HT-29 (cell line): Measurements from ENCODE around the gene ENOSF1. TPM values are rescaled to one million over a fixed set of nuclear protein-coding genes. Genes with fewer than 3 reads are reported as not detected.
"Not testable (repeated sequence)": the region's sequence is repeated elsewhere in the genome, so short reads cannot be mapped to it uniquely, and the experiment has no call there.

Experiments
- DNase-seq: peaks from one replicate; pipeline ENCODE4 v3.0.0-alpha.2; 2015; ENCODE audit warnings: low spot score
- total RNA-seq: library from RNA; depleted of rRNA; stranded (reverse); fragments of >200 nt; shearing (Covaris generic); gene quantifications from 2 replicates; pipeline ENCODE4 v1.2.3, GENCODE V29; 2014

The ENOSF1 gene
- total RNA-seq, 1 experiment from 2014 or later, result 85.1 TPM

DNA sequence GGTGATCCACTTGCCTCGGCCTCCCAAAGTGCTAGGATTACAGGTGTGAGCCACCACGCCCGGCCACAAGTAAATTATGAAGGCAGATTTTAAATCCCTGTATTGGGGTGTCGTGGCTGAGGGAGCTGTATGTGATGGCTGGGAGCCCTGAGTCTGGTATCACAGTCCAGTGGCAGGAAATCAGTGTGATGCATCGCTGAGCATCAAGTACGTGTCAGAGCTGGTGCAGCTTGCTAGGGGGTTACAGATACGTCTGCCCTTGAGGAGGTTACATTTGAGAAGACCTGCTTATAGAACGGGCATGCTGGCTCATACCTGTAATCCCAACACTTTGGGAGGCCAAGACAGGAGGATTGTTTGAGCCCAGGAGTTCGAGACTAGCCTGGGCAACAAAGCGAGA is 4.3 kb downstream of the ENOSF1 start:
- no peak for DNase-seq

DNA sequence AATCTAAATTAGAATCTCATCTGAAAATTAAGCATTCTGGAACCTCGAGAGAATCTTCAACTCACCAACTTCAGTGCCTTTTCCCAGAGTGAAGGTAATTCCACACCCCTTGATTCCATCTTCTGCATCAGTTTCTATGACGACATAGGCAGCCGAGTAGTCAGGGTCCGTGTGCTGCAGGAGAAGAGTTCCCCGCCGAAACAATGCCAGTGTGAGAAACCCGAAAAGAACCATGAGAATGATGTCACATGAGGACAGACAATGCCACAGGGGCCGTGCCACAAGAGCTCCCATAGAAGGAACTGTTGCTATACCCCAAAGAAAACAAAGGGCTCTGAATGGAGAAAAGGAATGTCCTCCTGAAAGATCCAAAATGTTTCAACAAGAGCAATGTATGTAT is 6.0 kb downstream of the ENOSF1 start:
- DNase-seq, result no peak

DNA sequence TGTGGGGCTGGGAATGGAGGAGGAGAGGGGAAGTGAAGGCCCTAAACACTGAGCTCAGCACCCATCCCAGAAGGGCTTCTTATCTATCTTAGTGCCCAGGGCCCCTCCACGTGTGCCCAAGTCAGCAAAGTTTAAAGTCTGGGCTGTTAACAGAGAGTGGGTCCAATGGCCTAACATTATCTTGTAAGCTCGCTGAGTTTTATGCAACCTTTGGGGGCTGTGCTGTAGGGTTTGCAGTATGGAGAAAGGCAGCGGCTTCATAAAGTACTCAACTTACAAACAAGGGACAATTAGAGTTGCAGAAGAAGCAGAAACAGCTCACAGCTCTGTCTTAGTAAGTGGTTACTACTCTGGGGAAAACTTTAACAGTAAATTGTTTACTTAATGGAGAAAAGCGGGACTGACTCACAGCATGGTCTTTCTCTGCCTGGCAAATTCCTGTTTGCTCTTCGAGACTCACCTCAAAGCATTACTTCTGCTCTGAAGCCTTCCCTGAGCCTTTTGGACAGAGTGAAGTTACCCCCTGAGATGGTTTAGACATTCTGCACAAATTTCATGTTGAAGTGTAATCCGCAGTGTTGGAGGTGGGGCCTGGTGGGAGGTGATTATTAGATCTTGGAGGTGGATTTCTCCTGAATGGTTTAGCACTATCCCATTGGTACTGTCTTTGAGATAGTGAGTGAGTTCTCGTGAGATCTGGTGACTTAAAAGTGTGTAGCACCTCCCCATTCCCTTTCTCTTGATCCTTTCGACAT is 9.0 kb downstream of the ENOSF1 start:
- DNase-seq, result no peak

DNA sequence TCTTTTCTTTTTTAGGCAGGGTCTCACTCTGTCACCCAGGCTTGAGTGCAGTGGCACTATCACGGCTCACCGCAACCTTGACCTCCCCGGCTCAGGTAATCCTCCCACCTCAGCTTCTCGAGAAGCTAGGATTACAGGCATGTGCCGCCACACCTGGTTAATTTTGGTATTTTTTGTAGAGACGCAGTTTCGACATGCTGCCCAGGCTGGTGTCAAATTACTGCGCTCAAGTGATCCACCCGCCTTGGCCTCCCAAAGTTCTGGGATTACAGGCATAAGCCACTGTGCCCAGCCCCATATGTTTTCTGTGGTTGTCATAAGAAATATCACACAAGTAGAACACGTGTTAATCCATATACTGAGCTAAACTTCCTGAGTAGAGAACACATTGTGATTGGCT is 14.6 kb downstream of the ENOSF1 start:
- DNase-seq, result no peak

DNA sequence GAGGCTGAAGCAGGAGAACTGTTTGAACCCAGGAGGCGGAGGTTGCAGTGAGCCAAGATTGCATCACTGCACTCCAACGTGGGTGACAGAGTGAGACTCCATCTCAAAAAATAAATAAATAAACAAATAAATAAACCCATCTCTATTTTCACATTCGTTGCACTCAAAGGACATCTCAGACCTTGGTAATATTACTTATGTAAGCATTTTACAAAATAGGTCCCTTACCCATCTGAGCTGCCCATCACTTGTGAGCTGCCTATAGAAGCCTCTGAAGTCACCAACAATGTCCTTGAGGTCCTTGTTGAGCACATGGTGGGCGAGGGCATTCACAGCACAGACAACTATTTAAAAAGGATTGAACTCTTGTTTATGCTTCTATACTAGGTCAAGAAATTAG is 15.4 kb downstream of the ENOSF1 start:
- no peak for DNase-seq

DNA sequence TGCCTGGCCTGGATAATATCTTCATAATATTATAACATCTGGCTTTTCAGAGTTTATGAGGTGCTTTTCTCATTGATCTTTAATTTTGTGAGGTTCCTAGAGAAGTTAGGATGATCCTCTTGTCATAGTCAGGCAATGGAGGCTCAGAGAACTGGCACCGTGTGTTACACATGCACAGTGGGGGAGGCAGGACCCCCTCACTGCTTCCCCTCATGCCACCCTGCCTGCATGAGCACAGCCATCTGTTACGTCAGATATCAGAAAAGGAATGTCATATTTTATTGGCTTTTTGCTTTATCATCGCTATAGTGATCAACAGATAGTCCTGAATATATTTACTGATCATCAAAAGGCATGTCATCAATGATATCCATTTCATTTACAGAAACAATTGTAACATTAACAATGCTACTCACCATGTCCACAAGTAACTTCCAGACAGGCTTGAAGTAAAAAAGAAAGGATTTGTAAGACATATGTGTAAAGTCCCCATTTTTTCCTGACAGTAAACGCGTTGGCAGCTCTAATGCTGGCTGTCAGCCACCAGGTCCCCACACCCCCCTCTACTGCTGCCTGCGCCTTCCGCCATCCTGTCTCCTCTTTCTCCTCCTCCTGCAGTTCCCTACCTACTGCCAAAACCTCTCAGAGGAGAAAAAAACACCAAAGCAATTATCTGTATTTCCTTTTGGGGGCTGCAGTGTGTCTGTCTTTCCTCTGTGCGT is 18.8 kb downstream of the ENOSF1 start:
- DNase-seq, result no peak

DNA sequence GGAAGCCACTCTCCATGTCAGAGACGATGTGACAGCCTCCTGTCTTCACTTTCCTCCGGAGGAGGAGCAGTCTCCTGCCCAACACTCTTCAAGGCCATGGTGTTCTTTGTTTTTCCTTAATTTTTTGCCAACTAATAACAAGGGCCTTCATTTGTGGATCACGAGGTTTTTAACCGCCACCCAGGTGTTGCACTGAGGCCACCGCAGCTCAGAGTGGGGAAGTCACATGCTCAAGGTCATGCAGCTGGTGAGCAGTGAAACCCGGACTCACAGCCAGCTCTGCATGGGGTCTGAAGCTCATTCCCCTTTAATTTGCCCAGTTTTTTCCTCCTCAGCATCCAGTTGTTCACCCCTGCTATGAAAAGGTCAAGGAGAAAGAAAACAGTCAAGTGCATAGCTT is 19.6 kb downstream of the ENOSF1 start:
- no peak for DNase-seq

DNA sequence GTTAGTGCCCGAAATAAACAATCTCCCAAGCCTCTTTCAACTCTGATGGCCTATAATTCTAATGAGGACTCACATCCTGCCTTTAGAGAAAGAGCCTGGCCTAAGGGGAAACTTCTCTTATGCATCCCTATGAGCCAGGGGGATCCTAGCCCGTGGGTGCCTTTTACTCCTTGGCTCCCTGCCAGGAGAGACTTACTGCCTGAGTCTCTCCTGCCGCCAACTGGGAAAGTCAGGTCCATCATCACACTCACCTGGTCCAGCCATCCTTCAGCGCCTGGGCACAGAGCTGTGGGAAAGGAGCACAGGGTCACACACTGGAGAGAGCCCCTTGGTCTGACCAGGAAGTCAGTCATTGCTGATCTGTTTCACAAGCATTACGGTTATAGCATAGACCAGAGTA is 24.1 kb downstream of the ENOSF1 start:
- no peak for DNase-seq

DNA sequence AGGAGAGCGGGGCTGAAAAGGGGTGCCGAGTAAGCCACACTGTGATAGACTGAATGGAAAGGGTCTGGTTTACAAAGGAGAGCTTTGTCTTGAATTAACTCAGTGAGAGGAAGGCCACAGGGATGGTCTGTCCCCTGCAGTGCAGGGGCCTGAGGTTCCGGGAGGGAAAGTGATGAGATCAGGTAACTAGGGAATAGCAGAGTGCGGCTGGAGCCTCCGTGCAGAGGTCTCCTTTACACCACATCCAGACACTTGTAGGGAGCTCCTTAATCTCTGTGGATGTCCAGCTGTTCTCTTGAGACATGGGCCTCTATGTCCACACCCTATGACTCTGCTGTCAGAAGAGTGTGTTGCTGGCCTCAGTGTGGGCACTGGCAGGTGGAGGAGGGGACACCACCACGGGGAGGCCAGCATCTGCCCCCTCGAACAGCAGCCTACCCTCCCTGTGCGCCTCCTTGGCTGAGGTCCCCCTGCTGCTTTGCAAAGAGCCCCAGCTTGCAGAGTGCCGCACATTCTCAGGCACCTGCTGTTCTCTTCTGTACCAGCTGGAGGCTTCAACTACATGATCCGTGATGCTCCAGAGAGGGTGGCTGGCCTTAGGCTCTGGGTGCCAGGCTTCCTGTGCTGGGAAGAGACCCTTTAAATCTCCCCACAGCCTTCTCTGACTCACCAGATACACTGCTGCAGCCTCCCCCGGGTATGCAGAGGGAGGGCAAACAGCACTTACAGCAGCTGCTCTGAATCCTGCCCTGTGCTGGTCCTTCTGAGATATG is 25.9 kb downstream of the ENOSF1 start:
- no peak for DNase-seq

DNA sequence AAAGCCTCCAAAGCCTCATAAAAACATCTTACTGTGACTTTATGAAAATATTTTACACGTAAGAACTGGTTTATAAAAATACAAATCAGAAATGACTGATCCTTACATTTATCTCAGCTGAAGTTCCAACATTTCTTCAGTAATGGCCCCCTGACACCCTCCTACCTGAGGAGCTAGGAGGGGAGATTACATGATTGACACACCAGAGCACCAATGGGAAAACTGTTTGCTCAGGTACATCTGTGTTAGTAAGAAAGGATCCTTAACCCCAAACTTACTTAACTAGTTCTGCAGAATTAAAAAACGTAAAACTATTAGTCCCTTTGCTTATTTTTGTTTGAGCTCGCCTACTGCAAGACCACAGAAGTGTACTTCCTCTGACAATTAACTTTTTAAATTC is 27.0 kb downstream of the ENOSF1 start:
- no peak for DNase-seq

DNA sequence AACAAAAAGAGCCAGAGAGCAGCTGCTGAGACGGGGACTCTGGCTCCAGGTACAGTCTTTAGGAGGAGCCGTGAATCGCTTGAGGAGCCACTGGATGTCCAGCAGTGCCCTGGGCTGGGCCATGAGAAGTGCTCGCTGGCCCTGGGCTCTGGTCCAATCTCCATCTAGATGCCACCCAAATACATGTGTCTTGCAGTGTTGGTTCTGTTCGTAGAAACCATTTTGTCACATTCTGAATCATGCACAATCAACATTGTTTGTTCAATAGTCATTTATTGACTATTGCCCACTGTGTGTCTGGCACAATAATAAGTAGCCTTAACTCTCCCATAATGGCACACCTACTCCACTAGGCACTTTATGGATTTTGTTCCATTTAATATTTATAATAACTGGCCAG is 28.9 kb downstream of the ENOSF1 start:
- DNase-seq, result no peak

DNA sequence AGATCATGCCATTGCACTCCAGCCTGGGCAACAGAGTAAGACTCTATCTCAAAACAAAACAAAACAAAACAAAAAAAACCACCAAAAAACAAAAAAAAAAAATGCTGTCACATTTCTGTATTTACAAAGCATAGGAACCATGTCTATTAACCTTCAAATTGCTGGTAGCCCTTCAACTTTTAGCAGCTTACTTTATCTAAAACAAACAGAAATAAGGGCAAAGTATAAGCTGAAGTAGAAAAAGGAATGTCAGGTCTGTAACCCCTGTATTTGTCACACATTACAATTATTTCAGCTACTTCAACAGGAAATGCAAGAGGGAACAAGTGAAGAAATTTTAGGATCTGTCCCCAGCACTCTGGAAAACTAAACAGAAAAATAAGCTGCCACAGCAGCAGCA is 29.6 kb downstream of the ENOSF1 start:
- DNase-seq, result no peak

DNA sequence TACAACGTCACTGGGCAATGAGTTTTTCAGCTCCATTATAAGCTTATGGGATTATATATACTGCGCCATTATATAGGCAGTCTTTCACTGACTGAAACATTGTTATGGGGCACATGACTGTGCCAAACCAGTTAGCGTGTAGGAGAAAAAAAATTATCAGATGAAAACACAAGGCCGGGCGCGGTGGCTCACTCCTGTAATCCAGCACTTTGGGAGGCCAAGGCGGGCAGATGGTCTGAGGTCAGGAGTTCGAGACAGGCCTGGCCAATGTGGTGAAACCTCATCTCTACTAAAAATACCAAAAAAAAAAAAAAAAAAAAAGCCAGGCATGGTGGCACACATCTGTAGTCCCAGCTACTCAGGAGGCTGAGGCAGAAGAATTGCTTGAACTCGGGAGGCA is 30.0 kb downstream of the ENOSF1 start:
- DNase-seq, result not testable (repeated sequence)

DNA sequence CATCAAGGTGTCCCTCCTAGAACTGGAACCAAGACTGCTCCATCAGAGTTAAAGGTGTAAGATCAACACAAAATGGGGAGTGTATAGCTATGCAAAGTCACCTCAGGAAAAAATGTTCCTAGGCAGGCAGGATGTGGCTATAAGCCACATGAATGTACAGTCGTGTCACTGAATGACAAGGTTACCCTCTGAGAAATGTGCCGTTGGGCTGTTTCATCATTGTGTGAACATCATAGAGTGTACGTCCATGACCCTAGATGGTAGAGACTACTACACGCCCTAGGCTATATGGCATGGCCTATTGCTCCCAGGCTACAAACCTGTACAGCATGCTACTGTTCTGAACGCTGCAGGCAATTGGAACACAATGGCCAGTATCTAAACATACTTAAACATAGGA is 30.4 kb downstream of the ENOSF1 start:
- DNase-seq, result no peak

DNA sequence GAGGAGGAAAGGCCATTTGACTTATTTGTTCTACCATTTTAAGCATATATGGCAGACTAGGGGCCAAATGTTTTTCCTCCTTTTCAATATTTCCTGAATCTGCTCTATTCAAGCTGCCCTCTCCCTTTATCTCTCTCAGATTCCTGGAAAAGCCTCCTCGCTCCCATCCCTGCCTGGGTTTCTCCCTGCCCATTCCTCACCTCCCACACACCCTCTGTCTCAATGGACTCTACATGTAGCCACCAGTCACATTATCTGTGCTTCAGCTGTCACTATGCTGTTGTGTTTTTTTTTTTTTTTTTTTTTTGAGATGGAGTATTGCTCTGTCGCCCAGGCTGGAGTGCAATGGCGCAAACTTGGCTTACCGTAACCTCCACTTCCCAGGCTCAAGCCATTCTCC is 32.0 kb downstream of the ENOSF1 start:
- no peak for DNase-seq

DNA sequence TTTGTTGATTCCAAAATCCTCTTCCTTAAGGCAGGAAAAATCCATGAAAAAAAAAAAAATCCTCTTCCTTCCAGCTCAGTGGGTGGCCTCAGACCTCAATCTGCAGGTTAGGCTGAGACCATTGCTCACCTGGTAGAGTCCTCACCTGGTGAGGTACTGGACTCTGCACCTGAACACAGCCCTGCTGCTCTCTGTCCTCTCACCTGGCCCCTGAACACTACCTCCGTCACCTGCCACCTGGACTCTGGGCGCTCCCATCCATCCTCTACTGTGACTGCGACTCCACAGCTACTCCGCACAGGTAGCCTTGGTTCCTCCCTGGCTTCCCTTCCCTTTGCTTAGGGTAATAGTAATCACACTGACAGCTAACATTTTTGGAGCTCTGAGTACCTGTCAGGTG is 32.9 kb downstream of the ENOSF1 start:
- DNase-seq, result no peak

DNA sequence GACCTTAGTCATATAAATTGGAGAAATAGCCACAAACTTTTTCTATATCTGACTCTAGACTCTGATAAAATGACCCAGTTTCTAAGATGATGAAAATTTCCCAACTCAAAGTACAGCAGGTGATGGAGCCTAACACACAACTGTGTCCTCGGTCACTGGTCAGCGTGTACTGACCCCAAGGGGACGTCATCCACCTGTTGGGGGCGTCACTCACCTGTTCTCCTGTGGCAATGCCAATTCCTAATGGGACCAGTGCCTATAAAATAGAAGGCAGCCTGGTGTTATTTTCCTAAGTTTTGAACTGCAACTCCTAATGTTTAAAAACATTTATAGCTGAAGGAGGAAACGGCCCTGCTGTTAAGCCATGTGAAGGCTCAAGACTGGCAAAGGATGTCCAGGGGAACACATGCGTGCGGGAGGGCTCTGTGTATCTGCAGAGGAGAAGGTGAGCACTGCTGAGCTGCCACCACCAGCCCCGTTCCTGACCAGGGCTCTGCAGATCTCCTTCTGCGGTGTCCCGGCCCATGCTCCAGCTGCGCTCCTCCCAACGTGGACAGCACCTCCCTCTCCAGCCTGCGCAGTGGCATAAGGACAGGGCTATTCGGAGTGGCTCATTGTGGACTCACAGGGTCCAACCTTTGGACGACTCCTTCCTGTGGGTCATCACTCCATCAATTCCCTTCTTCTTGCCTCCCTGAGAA is 33.8 kb downstream of the ENOSF1 start:
- no peak for DNase-seq

DNA sequence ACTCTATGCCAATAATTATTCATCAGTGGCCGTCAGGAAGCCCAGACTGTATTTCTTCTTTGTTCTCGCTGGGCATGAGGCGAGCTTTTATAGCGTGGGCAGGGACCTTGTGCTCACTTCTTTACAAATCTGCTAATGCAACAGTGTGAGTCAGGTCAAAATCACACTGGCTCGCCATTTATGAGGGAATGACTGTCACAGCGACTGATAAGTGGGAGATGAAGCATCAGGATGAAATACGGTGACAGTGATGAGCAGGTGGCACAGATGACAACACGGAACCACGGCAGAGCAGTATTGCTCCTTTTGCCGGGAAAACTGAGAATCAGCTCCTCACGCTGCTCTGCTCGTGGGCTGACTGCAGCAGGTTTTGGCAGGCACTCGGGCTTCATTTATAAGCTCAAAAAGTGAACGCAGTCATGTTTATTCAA is 34.5 kb downstream of the ENOSF1 start:
- no peak for DNase-seq

DNA sequence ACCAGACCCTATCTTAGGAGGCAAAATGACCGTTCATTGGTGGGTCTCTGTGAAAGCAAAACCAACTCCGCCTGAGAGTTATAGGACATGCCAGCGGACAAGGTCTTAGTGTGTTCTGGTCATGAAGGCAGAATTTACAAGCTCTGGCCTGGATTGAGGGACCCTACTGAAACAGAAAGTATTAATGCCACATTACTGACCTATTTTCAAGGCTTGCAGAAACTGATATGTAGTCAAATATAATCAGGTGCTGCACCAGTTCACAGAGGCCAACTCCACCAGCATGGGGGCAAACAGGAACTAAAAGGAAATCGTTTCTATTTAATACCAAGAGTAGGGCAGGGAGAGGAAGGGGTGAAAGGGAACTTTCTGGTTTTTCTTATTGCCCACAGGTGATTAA is 35.3 kb downstream of the ENOSF1 start:
- DNase-seq, result no peak

DNA sequence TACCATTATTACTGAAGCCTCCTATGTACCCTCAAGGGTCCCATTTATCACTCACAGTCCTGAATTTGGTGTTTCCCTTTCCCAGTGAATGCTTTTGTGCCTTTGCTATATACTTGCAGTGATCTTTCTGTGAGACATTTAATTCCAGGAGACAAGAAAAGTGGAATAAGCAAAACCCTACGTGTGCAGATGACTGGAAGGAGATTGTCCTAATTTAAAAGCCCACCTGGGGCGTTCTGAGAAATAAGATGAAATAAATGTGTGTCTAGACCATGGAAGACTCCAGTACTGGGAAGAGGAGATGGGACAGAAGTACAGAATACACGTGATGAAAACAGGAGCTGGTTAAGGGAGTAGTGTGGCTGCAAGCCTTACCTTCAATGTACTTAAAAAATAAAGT is 35.7 kb downstream of the ENOSF1 start:
- DNase-seq, result no peak

DNA sequence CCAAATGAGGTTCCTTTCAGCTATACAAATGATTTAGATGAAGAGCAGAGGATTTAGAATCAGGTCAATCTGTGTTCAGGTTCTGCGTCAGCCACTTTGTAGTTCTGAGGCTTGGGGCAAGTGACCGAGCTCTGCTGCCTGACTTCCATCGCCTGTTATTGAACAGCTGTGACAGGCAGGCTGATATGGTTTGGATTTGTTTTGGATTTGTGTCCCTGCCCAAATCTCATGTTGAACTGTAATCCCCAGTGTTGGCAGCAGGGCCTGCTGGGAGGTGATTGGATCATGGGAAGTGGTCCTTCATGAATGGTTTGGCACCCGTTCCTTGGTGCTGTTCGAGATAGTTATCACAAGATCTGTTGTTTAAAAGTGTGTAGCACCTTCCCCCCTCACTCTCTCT is 36.4 kb downstream of the ENOSF1 start:
- no peak for DNase-seq

DNA sequence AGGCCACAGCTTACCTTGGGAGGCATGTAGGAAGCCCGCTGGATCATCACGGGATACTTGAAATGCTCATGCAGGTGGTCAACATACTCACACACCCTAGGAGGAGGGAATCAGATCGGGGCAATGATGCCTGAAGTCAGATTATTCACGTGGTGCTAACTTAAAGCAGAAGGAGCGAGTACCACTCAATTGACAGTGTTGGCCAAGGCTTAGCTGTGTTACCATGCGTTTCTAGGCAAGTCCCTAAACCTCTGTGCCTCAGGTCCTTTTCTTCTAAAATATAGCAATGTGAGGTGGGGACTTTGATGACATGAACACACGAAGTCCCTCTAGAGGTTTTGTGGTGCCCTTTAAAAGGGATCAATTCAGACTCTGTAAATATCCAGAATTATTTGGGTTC is 37.1 kb downstream of the ENOSF1 start:
- DNase-seq, result no peak
